ENCODE measurements around the gene ACE.

- TF ChIP-seq ZNF384 (IDR thresholded peaks at IDR 0.05) (no peak), ELF4 (IDR thresholded peaks at IDR 0.05) (no peak), FOXK2 (IDR thresholded peaks at IDR 0.05) (no peak), L3MBTL2 (conservative IDR thresholded peaks at IDR 0.05) (no peak), FOXA1 (IDR thresholded peaks at IDR 0.05) (no peak), FOXM1 (IDR thresholded peaks at IDR 0.05; ENCODE audit: borderline replicate concordance) (no peak), SUZ12 (IDR thresholded peaks at IDR 0.05) (no peak), BHLHE40 (IDR thresholded peaks at IDR 0.05; ENCODE audit: borderline replicate concordance) (no peak), NFRKB (IDR thresholded peaks at IDR 0.05) (no peak), SP1 (IDR thresholded peaks at IDR 0.05) (no peak), HDGF (IDR thresholded peaks at IDR 0.05; ENCODE audit: borderline replicate concordance) (no peak), LEF1 (IDR thresholded peaks at IDR 0.05; ENCODE audit: borderline replicate concordance) (no peak)
Observed at GRCh38 chr17:63442549-63443035, 34.3 kb upstream of the ACE start.

Measured in HEK293T (cell line).